ENCODE results near the gene GLA.

GLA gene

GRCh38 chrX:101430457-101431078 lies 22.8 kb upstream of the GLA start:
- no peak overlapping the region for H3K4me3 ChIP-seq (ENCODE audit: low read depth, low read length)
- TF ChIP-seq, protein P1, sequence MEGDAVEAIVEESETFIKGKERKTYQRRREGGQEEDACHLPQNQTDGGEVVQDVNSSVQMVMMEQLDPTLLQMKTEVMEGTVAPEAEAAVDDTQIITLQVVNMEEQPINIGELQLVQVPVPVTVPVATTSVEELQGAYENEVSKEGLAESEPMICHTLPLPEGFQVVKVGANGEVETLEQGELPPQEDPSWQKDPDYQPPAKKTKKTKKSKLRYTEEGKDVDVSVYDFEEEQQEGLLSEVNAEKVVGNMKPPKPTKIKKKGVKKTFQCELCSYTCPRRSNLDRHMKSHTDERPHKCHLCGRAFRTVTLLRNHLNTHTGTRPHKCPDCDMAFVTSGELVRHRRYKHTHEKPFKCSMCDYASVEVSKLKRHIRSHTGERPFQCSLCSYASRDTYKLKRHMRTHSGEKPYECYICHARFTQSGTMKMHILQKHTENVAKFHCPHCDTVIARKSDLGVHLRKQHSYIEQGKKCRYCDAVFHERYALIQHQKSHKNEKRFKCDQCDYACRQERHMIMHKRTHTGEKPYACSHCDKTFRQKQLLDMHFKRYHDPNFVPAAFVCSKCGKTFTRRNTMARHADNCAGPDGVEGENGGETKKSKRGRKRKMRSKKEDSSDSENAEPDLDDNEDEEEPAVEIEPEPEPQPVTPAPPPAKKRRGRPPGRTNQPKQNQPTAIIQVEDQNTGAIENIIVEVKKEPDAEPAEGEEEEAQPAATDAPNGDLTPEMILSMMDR (IDR thresholded peaks at IDR 0.05; ENCODE audit: borderline replicate concordance, insufficient read depth, low read depth, low read length), result no peak

GRCh38 chrX:101429934-101430333 lies 22.2 kb upstream of the GLA start:
- H3K4me3 ChIP-seq (ENCODE audit: low read depth, low read length), result no peak overlapping the region
- TF ChIP-seq, protein P1 (IDR thresholded peaks at IDR 0.05; ENCODE audit: borderline replicate concordance, insufficient read depth, low read depth, low read length), result no peak

DNA sequence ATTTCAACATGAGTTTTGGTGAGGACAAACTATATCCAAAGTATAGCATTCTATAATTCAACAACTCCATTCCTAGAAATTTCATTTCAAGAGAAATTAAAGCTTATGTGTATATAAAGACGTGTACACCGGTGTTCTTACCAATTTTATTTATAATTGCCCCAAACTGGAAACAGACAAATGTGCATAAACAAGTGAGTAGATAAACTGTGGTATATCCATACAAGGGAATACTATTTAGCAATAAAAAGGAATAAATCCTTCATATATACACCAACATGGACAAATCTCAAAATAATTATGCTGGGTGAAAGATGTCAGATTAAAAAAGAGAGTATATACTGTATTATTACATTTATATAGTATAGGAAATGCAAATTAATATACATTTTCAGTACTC lies 20.2 kb upstream of the GLA start:
- TF ChIP-seq, protein P1 (IDR thresholded peaks at IDR 0.05; ENCODE audit: borderline replicate concordance, insufficient read depth, low read depth, low read length), result no peak
- H3K4me3 ChIP-seq (ENCODE audit: low read depth, low read length), result no peak overlapping the region

- H3K4me3 ChIP-seq (ENCODE audit: low read depth, low read length), result no peak overlapping the region
- TF ChIP-seq, protein P1 (IDR thresholded peaks at IDR 0.05; ENCODE audit: borderline replicate concordance, insufficient read depth, low read depth, low read length), result no peak
Measured at GRCh38 chrX:101419489-101419888, 11.8 kb upstream of the GLA start.

DNA sequence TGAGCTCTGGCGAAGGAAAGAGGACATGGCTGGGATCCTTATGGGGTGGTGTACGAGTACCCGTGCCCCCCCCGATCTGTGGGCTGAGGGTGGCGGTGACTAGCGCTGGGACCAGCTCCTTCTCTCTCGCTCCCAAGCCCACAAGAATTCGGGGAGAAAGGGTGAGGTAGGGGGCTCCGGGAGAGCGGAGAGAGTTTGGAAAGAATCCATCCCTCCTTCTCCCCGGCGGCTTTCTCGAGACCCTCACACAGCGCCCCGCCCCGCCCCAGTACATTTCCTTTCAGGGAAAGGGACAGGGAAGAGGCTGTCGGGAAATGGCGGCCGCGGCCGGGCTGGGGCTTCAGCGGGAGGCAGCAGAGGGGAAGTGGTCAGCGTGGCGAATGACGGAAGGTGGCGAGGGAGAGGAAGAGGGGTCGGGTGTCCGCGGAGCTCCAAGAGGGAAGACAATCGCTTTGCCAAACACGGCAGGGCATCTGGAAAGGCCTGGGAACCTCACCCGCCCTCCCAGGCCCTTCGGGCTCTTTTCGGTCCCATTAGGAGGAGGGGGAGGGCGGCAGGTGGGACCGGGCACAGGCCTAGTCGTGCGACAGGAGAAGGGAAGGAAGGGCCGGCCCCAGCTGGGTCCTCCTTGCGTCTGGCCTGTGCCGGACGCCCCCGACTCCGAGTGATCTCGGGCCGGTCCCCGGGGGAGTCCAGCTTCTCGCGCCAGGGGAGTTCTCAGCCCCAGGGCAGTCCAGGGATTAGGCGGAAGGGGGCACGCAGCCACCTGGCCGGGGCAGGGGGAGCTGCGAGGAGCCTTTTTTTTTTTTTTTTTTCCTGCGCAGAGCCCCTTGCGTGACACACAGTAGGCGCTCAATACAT lies 10.5 kb upstream of the GLA start:
- peak overlapping the region; percentile 59 for H3K4me3 ChIP-seq (ENCODE audit: low read depth, low read length)
- TF ChIP-seq, protein P1 (IDR thresholded peaks at IDR 0.05; ENCODE audit: borderline replicate concordance, insufficient read depth, low read depth, low read length), result no peak

DNA sequence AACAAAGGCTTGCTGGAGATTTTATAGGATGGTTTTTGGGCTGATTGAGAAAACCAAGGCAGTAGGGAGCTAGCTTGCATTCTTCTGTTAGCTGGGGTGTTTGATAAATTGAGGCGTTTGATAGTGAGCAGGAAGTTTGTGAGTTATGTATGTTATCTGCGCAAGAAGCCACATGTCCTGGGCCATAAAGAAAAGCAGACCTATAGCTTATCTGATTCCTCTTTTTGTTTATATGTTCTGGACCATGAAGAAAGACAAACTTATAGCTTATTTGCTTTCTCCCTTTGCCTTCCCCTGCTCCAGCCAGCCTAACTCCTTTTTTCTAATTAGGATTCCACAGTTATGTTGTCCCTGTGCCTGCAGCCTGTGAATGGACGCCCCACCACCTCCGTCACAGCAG lies 9.5 kb upstream of the GLA start:
- no peak overlapping the region for H3K4me3 ChIP-seq (ENCODE audit: low read depth, low read length)
- TF ChIP-seq, protein P1 (IDR thresholded peaks at IDR 0.05; ENCODE audit: borderline replicate concordance, insufficient read depth, low read depth, low read length), result no peak

GRCh38 chrX:101416691-101417090 lies 9.0 kb upstream of the GLA start:
- TF ChIP-seq, protein P1 (IDR thresholded peaks at IDR 0.05; ENCODE audit: borderline replicate concordance, insufficient read depth, low read depth, low read length), result no peak

More at GRCh38 chrX:101416691-101417090, 9.0 kb upstream of the GLA start:
- no peak overlapping the region for H3K4me3 ChIP-seq (ENCODE audit: low read depth, low read length)
